NT2/D1 (cell line): ENCODE data around the gene RAB26.

Experiments
- SUZ12 ChIP-seq: IDR thresholded peaks from 2 replicates; pipeline ENCODE4 v1.6.1; 2011; ENCODE audit not compliant: insufficient read length, insufficient read depth; ENCODE audit errors: extremely low read depth
- ZNF274 ChIP-seq: IDR thresholded peaks from 2 replicates; pipeline ENCODE4 v1.6.1; 2011; ENCODE audit warnings: mild to moderate bottlenecking, low read depth, low read length

GRCh38 chr16:2176047-2176446 lies 27.6 kb downstream of the RAB26 start:
- TF ChIP-seq SUZ12 (no peak), ZNF274 (no peak)
